Stimulated activated naive CD8-positive, alpha-beta T cell treated with anti-CD3 and anti-CD28 coated beads, Interleukin-15, Interleukin-2, amounts not matched to agents 100 ng/mL and 50 ng/mL, for 24 hours (primary cell): Measurements from ENCODE around the gene LCN6.
"Not testable (repeated sequence)": the region's sequence is repeated elsewhere in the genome, so short reads cannot be mapped to it uniquely, and the experiment has no call there.

Experiments
- H3K27ac Mint-ChIP-seq: one replicate; pipeline ENCODE4 v1.8.0; 2021; ENCODE audit warnings: mild to moderate bottlenecking, mixed read lengths
- H3K27me3 Mint-ChIP-seq: one replicate; pipeline ENCODE4 v1.8.0; 2021; ENCODE audit warnings: mixed read lengths
- H3K36me3 Mint-ChIP-seq: one replicate; pipeline ENCODE4 v1.8.0; 2021; ENCODE audit warnings: low read depth, mixed read lengths
- H3K4me1 Mint-ChIP-seq: one replicate; pipeline ENCODE4 v1.8.0; 2021; ENCODE audit warnings: low read depth, mixed read lengths
- H3K4me3 Mint-ChIP-seq: one replicate; pipeline ENCODE4 v1.8.0; 2021; ENCODE audit warnings: mild to moderate bottlenecking, mixed read lengths
- H3K9me3 Mint-ChIP-seq: one replicate; pipeline ENCODE4 v1.8.0; 2021; ENCODE audit warnings: mixed read lengths

Gene LCN6

DNA sequence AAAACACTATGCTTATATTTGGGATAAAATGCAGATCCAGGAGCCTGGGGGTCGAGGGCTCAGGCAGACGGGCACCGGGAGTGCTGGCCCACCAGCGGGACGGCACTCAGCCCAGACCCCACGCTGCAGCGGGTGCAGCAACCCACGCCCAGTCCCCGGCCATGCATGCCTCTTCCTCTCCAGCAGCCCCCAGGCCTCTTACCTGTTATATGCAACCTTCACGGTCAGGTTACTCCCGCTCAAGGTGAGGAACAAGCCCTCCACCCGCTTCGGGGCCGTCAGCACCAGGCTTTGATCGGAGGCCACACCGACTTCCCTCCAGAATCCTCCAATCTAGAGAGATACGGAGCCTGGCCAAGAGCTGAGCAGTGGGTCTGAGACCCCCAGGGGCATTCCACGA, 8.5 kb upstream of the LCN6 start:
- peaks cover 10% of the 10 kb centered on the region for H3K9me3 Mint-ChIP-seq
- no peak overlapping the region for H3K4me3 Mint-ChIP-seq
- H3K27me3 Mint-ChIP-seq = peaks cover 11% of the 10 kb centered on the region
- H3K27ac Mint-ChIP-seq = no peak overlapping the region
- peaks cover 4% of the 10 kb centered on the region for H3K4me1 Mint-ChIP-seq
- peaks cover 5% of the 10 kb centered on the region for H3K36me3 Mint-ChIP-seq

DNA sequence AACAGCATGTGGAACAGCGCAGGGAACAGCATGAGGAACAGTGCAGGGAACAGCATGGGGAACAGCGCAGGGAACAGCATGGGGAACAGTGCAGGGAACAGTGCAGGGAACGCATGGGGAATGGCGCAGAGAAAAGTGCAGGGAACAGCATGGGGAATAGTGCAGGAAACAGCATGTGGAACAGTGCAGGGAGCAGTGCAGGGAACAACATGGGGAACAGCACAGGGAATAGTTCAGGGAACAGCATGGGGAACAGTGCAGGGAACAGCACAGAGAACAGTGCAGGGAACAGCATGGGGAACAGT, 7.8 kb upstream of the LCN6 start:
- Mint-ChIP-seq H3K27ac (no peak overlapping the region), H3K9me3 (peaks cover 15% of the 10 kb centered on the region), H3K4me3 (no peak overlapping the region), H3K4me1 (peaks cover 4% of the 10 kb centered on the region), H3K27me3 (peaks cover 15% of the 10 kb centered on the region), H3K36me3 (peaks cover 11% of the 10 kb centered on the region)

DNA sequence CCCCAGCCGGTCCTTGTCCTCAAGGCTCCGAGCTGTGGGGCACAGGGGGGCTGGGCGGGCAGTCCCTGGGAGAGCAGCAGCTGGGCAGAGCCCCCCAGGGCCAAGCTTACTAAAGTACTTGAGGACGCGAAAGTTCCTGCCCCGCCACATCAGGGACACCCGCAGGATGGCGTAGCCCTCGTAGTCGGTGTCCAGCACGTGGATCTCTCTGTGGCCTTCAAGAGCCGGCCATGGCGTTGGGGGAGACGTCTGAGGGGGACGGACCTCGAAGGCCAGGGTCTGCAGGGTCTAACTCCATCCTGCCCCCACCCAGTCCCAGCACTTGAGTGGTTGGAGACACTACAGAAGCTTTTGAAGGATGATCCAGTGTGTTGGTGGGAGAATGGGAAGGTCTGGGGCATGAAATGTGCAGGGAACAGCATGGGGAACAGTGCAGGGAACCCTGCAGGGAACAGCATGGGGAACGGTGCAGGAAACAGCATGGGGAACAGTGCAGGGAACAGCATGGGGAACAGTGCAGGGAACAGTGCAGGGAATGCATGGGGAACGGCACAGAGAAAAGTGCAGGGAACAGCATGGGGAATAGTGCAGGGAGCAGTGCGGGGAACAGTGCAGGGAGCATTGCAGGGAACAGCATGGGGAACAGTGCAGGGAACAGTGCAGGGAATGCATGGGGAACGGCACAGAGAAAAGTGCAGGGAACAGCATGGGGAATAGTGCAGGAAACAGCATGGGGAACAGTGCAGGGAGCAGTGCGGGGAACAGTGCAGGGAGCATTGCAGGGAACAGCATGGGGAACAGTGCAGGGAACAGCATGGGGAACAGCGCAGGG, 7.2 kb upstream of the LCN6 start:
- not testable (repeated sequence) for H3K4me3 Mint-ChIP-seq, H3K27ac Mint-ChIP-seq, H3K4me1 Mint-ChIP-seq
- peaks cover 15% of the 10 kb centered on the region for H3K9me3 Mint-ChIP-seq
- peaks cover 11% of the 10 kb centered on the region for H3K36me3 Mint-ChIP-seq
- peaks cover 15% of the 10 kb centered on the region for H3K27me3 Mint-ChIP-seq

DNA sequence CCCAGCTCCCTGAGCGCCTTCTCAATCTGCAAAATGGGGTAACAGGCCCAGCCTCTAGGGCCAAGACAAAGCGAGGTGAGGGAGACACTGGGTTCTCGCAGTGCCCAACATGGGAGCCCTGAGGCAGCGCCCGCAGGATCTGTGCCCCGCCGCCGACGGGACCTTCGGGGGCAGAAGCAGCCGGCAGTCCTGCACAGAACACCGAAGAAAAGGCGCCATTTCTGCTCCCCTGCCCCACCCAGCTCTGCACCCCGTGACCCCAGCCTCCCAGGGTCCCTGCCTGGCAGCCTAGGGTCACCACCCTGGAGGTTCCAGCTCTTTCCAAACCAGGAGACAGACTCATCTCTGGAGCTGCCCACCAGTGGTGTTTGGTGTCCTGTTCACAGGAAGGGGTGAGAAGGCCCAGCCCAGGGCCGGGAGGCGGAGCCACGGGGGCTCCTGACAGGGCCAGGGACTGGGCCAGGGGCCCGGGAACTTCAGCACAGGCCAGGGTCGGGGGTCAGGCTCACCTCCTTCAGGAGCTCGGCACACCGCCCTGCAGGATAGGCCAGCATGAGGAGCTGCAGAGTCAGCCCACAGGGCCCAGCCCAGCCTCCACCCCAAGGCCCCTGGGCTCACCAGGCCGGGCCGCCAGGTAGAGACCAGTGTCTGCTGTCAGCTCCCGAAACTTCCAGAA, 6.4 kb upstream of the LCN6 start:
- H3K27ac Mint-ChIP-seq = no peak overlapping the region

DNA sequence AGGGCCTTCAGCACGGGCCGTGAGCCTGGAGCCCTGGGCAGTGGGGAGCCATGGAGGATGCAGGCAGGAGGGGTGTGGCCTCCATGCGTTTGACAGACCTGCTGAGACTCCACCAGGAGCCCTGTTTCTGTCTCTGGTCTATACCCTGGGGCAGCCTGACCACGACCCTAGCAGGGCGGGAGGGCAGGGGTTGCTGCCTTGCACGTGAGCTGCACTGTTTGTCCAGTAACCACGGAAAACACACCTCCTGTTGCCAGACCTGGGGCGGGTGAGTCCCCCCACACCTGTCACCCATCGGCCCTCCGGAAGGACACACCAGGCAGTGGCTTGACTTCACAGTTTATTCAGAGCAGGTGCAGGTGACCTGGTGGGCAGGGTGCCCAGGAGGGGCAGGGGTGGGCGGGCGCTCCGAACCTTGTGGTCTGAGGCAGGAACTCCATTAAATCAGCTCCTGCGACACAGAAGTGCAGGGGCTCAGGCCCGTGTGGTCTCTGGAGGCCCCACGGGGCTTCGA, 5.8 kb upstream of the LCN6 start:
- peaks cover 17% of the 10 kb centered on the region for H3K4me1 Mint-ChIP-seq
- H3K36me3 Mint-ChIP-seq = peaks cover 11% of the 10 kb centered on the region
- peaks cover 15% of the 10 kb centered on the region for H3K9me3 Mint-ChIP-seq
- no peak overlapping the region for H3K4me3 Mint-ChIP-seq
- no peak overlapping the region for H3K27ac Mint-ChIP-seq
- peaks cover 15% of the 10 kb centered on the region for H3K27me3 Mint-ChIP-seq

More for the DNA sequence above, 6.4 kb upstream of the LCN6 start:
- Mint-ChIP-seq H3K9me3 (peaks cover 15% of the 10 kb centered on the region), H3K27me3 (peaks cover 15% of the 10 kb centered on the region), H3K36me3 (peaks cover 11% of the 10 kb centered on the region), H3K4me3 (no peak overlapping the region), H3K4me1 (peaks cover 11% of the 10 kb centered on the region)

DNA sequence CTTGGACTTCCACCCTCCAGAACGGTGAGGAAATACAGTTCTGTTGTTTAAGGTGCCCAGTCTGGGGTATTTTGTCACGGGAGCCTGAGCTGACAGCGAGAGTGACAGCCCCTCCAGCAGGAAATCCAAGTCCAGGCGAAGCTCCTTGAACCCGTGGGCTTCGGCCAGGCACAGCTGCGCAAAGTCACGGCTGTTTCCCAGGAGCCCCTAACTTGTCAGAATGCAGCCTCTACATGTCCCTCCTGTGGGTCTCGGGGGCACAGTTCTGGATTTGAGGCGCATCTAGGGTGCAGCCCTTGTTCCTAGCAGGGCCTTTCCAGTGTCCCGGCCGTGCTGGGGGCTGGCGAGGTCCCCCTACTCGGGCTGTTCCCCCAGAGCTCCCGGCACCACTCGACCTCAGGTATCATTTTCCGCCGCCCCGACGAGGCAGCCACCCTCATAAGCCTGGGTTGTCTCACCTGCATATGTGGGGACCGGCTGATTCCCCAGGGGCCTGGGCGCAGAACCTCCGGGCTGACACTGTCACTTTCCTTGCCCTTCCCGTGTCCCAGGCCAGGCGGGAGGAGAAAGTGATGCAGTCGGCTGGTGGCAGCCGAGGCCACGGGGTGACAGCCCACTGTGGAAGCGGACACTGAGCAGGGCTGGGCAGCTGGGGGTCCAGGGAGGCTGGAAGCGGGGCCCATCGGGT, 5.2 kb upstream of the LCN6 start:
- Mint-ChIP-seq H3K27me3 (peaks cover 15% of the 10 kb centered on the region), H3K36me3 (peaks cover 11% of the 10 kb centered on the region), H3K4me1 (peaks cover 17% of the 10 kb centered on the region), H3K27ac (no peak overlapping the region), H3K9me3 (peaks cover 15% of the 10 kb centered on the region), H3K4me3 (no peak overlapping the region)

DNA sequence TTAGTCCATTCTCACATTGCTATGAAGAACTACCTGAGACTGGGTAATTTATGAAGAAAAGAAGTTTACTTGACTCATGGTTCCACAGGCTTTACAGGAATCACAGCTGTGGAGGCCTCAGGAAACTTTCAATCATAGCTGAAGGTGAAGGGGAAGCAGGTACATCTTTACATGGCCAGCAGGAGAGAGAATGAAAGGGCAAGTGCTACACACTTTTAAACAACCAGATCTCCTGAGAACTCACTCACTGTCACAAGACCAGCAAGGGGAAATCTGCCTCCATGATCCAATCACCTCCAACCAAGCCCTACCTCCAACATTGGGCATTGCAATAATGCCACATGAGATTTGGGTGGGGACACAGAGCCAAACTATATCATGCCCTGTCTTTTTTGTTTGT, 3.5 kb upstream of the LCN6 start:
- no peak overlapping the region for H3K4me3 Mint-ChIP-seq
- H3K27me3 Mint-ChIP-seq = peaks cover 15% of the 10 kb centered on the region
- peaks cover 11% of the 10 kb centered on the region for H3K36me3 Mint-ChIP-seq
- H3K9me3 Mint-ChIP-seq = peaks cover 15% of the 10 kb centered on the region
- H3K27ac Mint-ChIP-seq = no peak overlapping the region
- peaks cover 22% of the 10 kb centered on the region for H3K4me1 Mint-ChIP-seq

DNA sequence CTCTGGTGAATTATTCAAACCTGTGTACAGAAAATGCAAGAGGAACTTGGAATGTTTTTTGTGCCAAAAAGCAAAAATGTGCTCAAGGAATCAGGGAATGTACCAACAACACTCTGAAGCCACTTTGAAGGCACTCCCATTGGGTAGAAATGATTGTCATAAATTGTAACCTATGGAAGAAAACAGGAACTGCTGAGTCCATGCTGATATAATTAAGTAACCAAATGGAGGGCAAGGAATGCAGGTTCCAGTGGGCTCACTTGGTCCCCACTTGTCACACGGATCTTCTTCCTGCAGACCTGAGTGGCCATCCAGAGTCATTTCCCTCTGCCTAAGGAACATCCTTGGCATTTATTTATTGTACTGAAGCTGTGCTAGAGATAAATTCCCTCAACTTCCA, 2.9 kb upstream of the LCN6 start:
- Mint-ChIP-seq H3K27me3 (peaks cover 15% of the 10 kb centered on the region), H3K4me3 (no peak overlapping the region), H3K9me3 (peaks cover 15% of the 10 kb centered on the region), H3K36me3 (peaks cover 11% of the 10 kb centered on the region), H3K27ac (no peak overlapping the region), H3K4me1 (peaks cover 22% of the 10 kb centered on the region)

DNA sequence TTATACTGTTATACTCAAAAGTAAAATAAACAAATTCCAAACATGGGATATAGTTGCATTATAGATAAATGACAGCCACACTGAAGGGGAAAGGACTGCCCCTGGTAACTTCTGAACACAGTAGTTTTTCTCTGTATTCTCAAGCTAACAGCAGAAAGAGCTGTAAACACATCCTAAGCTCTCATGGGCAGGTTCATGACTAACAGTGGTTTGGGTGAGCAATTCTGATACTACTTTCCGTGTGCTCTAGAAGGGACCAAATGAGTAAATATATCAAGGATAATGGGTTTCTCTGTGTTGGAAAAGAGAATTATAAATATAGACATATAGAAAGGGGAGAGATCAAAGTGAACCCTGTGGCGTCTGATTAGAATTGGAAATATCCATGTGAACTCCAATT, 2.2 kb upstream of the LCN6 start:
- Mint-ChIP-seq H3K27ac (no peak overlapping the region), H3K36me3 (peaks cover 11% of the 10 kb centered on the region), H3K4me3 (no peak overlapping the region), H3K9me3 (peaks cover 15% of the 10 kb centered on the region), H3K4me1 (peaks cover 22% of the 10 kb centered on the region), H3K27me3 (peaks cover 12% of the 10 kb centered on the region)

DNA sequence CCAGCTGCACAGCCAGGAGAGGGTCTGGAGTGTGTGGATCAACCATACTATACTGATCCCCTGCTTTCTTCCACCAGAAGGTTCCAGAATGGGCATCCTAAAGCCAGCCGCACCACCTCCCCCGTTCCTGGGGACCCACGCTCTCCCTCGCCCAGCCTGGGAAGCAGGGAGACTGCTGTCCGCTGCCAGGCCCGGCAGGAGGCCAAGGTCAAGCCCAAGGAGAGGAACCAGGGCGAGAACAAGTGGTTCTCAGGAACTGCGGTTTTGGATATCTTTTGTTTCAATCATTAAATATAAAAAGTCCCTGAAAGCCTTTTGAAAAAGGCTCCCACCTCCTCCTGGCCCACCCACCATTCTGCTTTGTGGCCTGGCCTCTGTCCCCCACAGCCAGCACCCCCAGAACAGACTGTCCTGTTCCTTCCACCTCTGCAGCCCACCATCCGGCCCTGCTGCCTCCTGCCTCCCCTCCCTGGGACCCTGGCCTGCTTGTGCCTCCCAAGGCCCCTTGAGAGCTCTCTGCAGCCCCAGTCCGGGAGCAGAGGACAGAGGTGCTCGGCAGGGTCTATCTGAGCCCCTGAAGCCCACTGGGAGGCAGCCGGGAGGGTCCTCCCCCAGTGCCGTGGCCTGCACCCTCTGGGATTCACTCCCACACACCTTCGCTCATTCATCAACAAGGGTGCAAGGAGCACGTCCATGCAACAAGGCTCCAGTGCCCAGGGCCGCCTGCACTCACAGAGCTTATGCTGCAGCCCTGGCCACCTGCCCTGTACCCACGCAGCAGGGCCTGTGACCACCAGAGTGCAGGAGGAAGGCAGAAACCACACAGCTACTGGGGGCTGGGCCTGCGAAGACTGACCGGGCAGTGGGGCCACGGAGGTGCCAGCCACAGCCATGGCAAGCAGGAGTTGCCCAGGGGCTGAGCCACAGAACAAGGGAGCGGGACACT, 614 bp upstream of the LCN6 start:
- Mint-ChIP-seq H3K27ac (no peak overlapping the region), H3K36me3 (peaks cover 11% of the 10 kb centered on the region), H3K4me3 (no peak overlapping the region), H3K9me3 (peaks cover 15% of the 10 kb centered on the region), H3K4me1 (peaks cover 22% of the 10 kb centered on the region), H3K27me3 (peaks cover 12% of the 10 kb centered on the region)

DNA sequence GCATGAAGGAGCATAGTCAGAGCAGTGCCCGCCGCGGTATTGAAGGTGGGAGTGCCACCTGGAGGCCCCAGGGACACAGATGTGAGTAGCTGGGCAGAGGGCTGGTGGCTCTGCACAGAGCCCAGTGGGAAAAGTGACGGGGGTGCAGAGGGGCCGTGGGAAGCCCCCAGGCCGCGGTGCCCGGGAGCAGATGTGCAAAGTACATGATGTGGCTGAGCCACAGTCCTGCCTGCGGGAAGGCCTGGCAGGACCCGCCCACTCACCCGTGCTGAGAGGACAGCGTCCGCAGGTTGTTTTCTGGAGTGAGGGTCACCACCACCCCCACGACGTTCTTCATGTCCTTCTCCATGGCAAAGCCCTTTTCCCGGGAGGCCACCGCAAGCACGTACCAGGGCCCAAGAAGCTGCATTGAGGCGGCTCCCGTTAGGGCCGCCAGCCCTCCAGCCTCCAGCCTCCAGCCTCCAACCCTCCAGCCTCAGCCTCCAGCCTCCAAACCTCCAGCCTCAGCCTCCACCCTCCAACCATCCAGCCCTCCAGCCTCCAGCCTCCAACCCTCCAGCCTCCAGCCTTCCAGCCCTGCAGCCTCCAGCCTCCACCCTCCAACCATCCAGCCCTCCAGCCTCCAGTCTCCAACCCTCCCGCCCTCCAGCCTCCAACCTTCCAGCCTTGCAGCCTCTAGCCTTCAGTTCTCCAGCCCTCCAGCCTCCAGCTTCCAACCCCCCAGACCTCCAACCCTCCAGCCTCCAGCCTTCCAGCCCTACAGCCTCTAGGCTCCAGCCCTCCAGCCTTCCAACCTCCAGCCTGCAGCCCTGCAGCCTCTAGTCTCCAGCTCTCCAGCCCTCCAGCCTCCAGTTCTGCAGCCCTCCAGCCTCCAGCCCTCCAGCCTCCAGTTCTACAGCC, 914 bp downstream of the LCN6 start:
- Mint-ChIP-seq H3K4me1 (peaks cover 22% of the 10 kb centered on the region), H3K27ac (no peak overlapping the region), H3K9me3 (peaks cover 9% of the 10 kb centered on the region), H3K36me3 (peaks cover 9% of the 10 kb centered on the region), H3K4me3 (no peak overlapping the region), H3K27me3 (peaks cover 8% of the 10 kb centered on the region)

DNA sequence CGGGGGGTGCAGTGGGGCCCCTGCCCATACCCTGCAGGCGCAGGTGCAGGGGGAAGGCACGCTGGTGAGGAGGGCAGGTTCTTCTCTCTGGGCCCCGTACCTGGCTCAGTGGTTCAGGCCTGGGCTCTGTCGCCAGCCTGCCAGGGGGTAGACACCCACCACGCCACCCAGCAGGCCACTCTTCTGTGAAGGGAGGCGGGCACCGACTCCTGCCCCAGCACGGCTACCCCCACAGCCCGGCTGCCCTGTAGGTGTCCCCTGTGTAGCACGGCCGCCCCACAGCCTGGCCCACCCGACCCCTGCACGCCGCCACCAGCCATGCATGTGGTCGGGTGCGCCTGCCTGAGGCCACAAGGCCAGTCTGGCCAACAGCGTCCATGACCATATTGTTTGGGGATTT, 1.7 kb downstream of the LCN6 start:
- H3K27ac Mint-ChIP-seq = no peak overlapping the region
- H3K36me3 Mint-ChIP-seq = peaks cover 4% of the 10 kb centered on the region
- peaks cover 3% of the 10 kb centered on the region for H3K9me3 Mint-ChIP-seq
- H3K4me3 Mint-ChIP-seq = no peak overlapping the region
- peaks cover 26% of the 10 kb centered on the region for H3K4me1 Mint-ChIP-seq
- peaks cover 2% of the 10 kb centered on the region for H3K27me3 Mint-ChIP-seq

DNA sequence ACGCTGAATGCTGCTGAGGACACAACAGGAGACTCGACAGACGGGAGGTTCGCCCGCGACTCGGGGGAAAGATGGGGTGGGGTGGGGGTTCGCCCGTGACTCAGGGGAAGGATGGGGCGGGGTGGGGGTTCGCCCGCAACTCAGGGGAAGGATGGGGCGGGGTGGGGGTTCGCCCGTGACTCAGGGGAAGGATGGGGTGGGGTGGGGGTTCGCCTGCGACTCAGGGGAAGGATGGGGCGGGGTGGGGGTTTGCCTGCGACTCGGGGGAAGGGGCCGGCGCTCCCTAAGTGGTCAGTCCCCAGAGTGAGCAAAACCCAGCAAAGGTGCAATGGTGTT, 2.2 kb downstream of the LCN6 start:
- no peaks in the 10 kb centered on the region for H3K9me3 Mint-ChIP-seq
- no peaks in the 10 kb centered on the region for H3K36me3 Mint-ChIP-seq
- H3K27me3 Mint-ChIP-seq = no peaks in the 10 kb centered on the region
- peaks cover 30% of the 10 kb centered on the region for H3K4me1 Mint-ChIP-seq
- no peak overlapping the region for H3K27ac Mint-ChIP-seq
- H3K4me3 Mint-ChIP-seq = no peak overlapping the region
